OCI-LY1 (cell line): ENCODE measurements around the gene PRKCA.

ENCODE experiments used
- CTCF ChIP-seq: fragments of 200-600 bp; sonication (generic), shearing (Covaris generic); IDR thresholded peaks from 2 replicates; pipeline ENCODE4 v1.5.1; 2017; ENCODE audit warnings: mild to moderate bottlenecking, antibody characterized with exemption, low read length, moderate library complexity, mixed read lengths
- EZH2 ChIP-seq: fragments of 200-600 bp; sonication (generic), shearing (Covaris generic); IDR thresholded peaks from 2 replicates; pipeline ENCODE4 v1.8.0; 2017; ENCODE audit warnings: borderline replicate concordance, mixed run types, mild to moderate bottlenecking, antibody characterized with exemption, low read length, moderate library complexity, mixed read lengths

- TF ChIP-seq EZH2, result no peak
- TF ChIP-seq CTCF, result no peak
Observed at GRCh38 chr17:66357037-66357436, 54.6 kb downstream of the PRKCA start.
